ENCODE results near the gene ZKSCAN4. TPM values are rescaled to one million over a fixed set of nuclear protein-coding genes. Genes with fewer than 3 reads are reported as not detected.
A peak's percentile ranks its signal among the peaks of the same experiment; 100 is the strongest.

Gene ZKSCAN4
- total RNA-seq, 1 experiment from 2014 or later: 4.4 TPM

- Histone ChIP-seq H3K4me3 (peak within 1 kb of the TSS; percentile 74), H3K36me3 (peaks cover 18% of the 10 kb centered on the region), H3K27ac (peak within 1 kb of the TSS; percentile 59), H3K4me1 (no peaks in the 10 kb centered on the region), H3K9me3 (replicated peaks) (no peaks in the 10 kb centered on the region), H3K27me3 (no peaks in the 10 kb centered on the region)
- peak; percentile 88 to 91 for DNase-seq
Measured at GRCh38 chr6:28225056-28225834, 26.8 kb downstream of the ZKSCAN4 start, which contains the start of gene ZSCAN9. TSS of gene ZSCAN9 (plus strand) at chr6:28225275. CDS start at chr6:28227085, 1,810 bp downstream.

- peak overlapping the region; percentile 74 for H3K4me3 ChIP-seq
- no peaks in the 10 kb centered on the region for H3K27me3 ChIP-seq
- peak overlapping the region; percentile 59 for H3K27ac ChIP-seq
Measured at GRCh38 chr6:28224131-28225055, 27.7 kb downstream of the ZKSCAN4 start.

GRCh38 chr6:28220257-28221133 is 31.6 kb downstream of the ZKSCAN4 start:
- no peaks in the 10 kb centered on the region; the same call in 1 of the 2 replicates for H3K4me1 ChIP-seq
- H3K27me3 ChIP-seq: no peaks in the 10 kb centered on the region
- H3K36me3 ChIP-seq: no peaks in the 10 kb centered on the region
- no peaks in the 10 kb centered on the region for H3K9me3 ChIP-seq (replicated peaks)
- no peak overlapping the region for H3K27ac ChIP-seq
- DNase-seq: no peak
- no peak overlapping the region for H3K4me3 ChIP-seq

More at GRCh38 chr6:28224131-28225055, 27.7 kb downstream of the ZKSCAN4 start:
- Histone ChIP-seq H3K9me3 (replicated peaks) (no peaks in the 10 kb centered on the region), H3K4me1 (no peaks in the 10 kb centered on the region; the same call in 1 of the 2 replicates), H3K36me3 (peaks cover 15% of the 10 kb centered on the region)
- DNase-seq: peak in 1 of 2 experiments; percentile 8

- H3K27me3 ChIP-seq: no peaks in the 10 kb centered on the region
- H3K9me3 ChIP-seq (replicated peaks): no peaks in the 10 kb centered on the region
- H3K4me1 ChIP-seq: no peaks in the 10 kb centered on the region; the same call in 1 of the 2 replicates
- no peaks in the 10 kb centered on the region for H3K36me3 ChIP-seq
- H3K27ac ChIP-seq: peak overlapping the region; percentile 66
- H3K4me3 ChIP-seq: peak overlapping the region; percentile 66
- DNase-seq: peak; percentile 73 to 82
Measured at GRCh38 chr6:28218312-28219248, 33.5 kb downstream of the ZKSCAN4 start.

GRCh38 chr6:28217890-28218289 is 34.2 kb downstream of the ZKSCAN4 start:
- Histone ChIP-seq H3K27me3 (no peaks in the 10 kb centered on the region), H3K4me3 (no peak overlapping the region), H3K36me3 (no peaks in the 10 kb centered on the region), H3K4me1 (no peaks in the 10 kb centered on the region; the same call in 1 of the 2 replicates), H3K9me3 (replicated peaks) (no peaks in the 10 kb centered on the region), H3K27ac (no peak overlapping the region)
- DNase-seq: no peak

GRCh38 chr6:28215425-28215824 is 36.6 kb downstream of the ZKSCAN4 start:
- Histone ChIP-seq H3K9me3 (replicated peaks) (no peaks in the 10 kb centered on the region), H3K4me3 (no peak overlapping the region), H3K36me3 (no peaks in the 10 kb centered on the region), H3K4me1 (peaks cover 3% of the 10 kb centered on the region), H3K27ac (no peak overlapping the region), H3K27me3 (no peaks in the 10 kb centered on the region)
- DNase-seq: no peak

- peak overlapping the region; percentile 55 for H3K4me3 ChIP-seq
- H3K9me3 ChIP-seq (replicated peaks): no peaks in the 10 kb centered on the region
- no peaks in the 10 kb centered on the region for H3K36me3 ChIP-seq
- no peak for DNase-seq
- peaks cover 8% of the 10 kb centered on the region for H3K4me1 ChIP-seq
- no peaks in the 10 kb centered on the region for H3K27me3 ChIP-seq
- peak overlapping the region; percentile 91 for H3K27ac ChIP-seq
Measured at GRCh38 chr6:28213213-28213523, 38.9 kb downstream of the ZKSCAN4 start.

GRCh38 chr6:28212510-28213212 is 39.4 kb downstream of the ZKSCAN4 start:
- Histone ChIP-seq H3K4me3 (peak overlapping the region; percentile 55), H3K9me3 (replicated peaks) (no peaks in the 10 kb centered on the region), H3K27me3 (no peaks in the 10 kb centered on the region), H3K4me1 (peaks cover 8% of the 10 kb centered on the region), H3K36me3 (no peaks in the 10 kb centered on the region), H3K27ac (peak overlapping the region; percentile 91)
- peak; percentile 80 to 90 for DNase-seq

GRCh38 chr6:28211840-28212509 is 40.1 kb downstream of the ZKSCAN4 start:
- H3K36me3 ChIP-seq: no peaks in the 10 kb centered on the region
- no peaks in the 10 kb centered on the region for H3K27me3 ChIP-seq
- peak; percentile 69 to 80 for DNase-seq
- peak overlapping the region; percentile 55 for H3K4me3 ChIP-seq
- peak overlapping the region; percentile 91 for H3K27ac ChIP-seq
- H3K9me3 ChIP-seq (replicated peaks): no peaks in the 10 kb centered on the region
- peaks cover 8% of the 10 kb centered on the region for H3K4me1 ChIP-seq

- peak; percentile 42 to 64 for DNase-seq
- Histone ChIP-seq H3K27me3 (no peaks in the 10 kb centered on the region), H3K27ac (no peak overlapping the region), H3K4me3 (peak overlapping the region; percentile 10; the same call in 1 of the 2 replicates), H3K36me3 (no peaks in the 10 kb centered on the region), H3K9me3 (replicated peaks) (no peaks in the 10 kb centered on the region), H3K4me1 (peaks cover 8% of the 10 kb centered on the region)
Measured at GRCh38 chr6:28209753-28210535, 42.1 kb downstream of the ZKSCAN4 start.

GRCh38 chr6:28208111-28208659 is 43.9 kb downstream of the ZKSCAN4 start:
- no peak for DNase-seq
- H3K4me1 ChIP-seq: peaks cover 8% of the 10 kb centered on the region
- no peak overlapping the region for H3K27ac ChIP-seq
- H3K9me3 ChIP-seq (replicated peaks): no peaks in the 10 kb centered on the region
- H3K36me3 ChIP-seq: no peaks in the 10 kb centered on the region
- H3K27me3 ChIP-seq: no peaks in the 10 kb centered on the region
- H3K4me3 ChIP-seq: no peak overlapping the region
